Endothelial cell of umbilical vein (primary cell): Measurements from ENCODE around the gene ZNF48. TPM values are rescaled to one million over a fixed set of nuclear protein-coding genes. Genes with fewer than 3 reads are reported as not detected.

ENCODE experiments used
- BruUV-seq: library from RNA; stranded (reverse); fragments of 400-500 nt; replicated peaks from 2 replicates; lab custom pipeline; 2021; lab: Mats Ljungman, UMichigan
- CTCF ChIA-PET: fragments of 300-600, 350-600 bp; sonication (Branson Sonifier 250); formaldehyde crosslinking; loops from one replicate; lab custom pipeline; 2021; ENCODE audit warnings: antibody characterized with exemption, inconsistent platforms; lab: Charles Lee
- POLR2A ChIA-PET: fragments of 300-600, 350-600 bp; sonication (Branson Sonifier 250); formaldehyde crosslinking; loops from one replicate; lab custom pipeline; 2021; ENCODE audit warnings: antibody characterized with exemption, inconsistent platforms; lab: Charles Lee
- DNase-seq: peaks from one replicate; pipeline ENCODE4 v3.0.0-alpha.2; 2011; ENCODE audit warnings: low read depth, low spot score
- FAIRE-seq: peaks from 2 replicates; lab custom pipeline; 2011; peaks lifted over from hg19 to GRCh38; lab: Jason Lieb, UNC
- H2AFZ ChIP-seq: 2 replicates; pipeline ENCODE4 v1.6.0; 2012; ENCODE audit warnings: low read depth, low read length, control low read depth, inconsistent platforms
- H3K27ac ChIP-seq: 2 replicates; pipeline ENCODE4 v1.5.1; 2011; ENCODE audit warnings: low read depth, mild to moderate bottlenecking, control low read depth, low read length, moderate library complexity; ENCODE audit not compliant: insufficient read depth
- H3K27me3 ChIP-seq, 2 experiments: 2 replicates each; pipeline versions ENCODE4 v1.6.0 to v1.6.1; 2011; ENCODE audit warnings: low read length in 2 of 2, mixed read lengths in 1 of 2; ENCODE audit not compliant: control insufficient read depth in 2 of 2, insufficient read depth in 2 of 2
- H3K36me3 ChIP-seq, 2 experiments: 2 replicates in 1 of 2; 3 replicates in 1 of 2; pipeline ENCODE4 v1.5.1; 2011; ENCODE audit warnings: low read length in 2 of 2, mild to moderate bottlenecking in 1 of 2, moderate library complexity in 1 of 2; ENCODE audit not compliant: control insufficient read depth in 2 of 2, insufficient read depth in 2 of 2; ENCODE audit errors: extremely low read depth in 1 of 2
- H3K4me1 ChIP-seq: 3 replicates; pipeline ENCODE4 v1.5.1; 2011; ENCODE audit warnings: mild to moderate bottlenecking, low read length; ENCODE audit not compliant: control insufficient read depth, insufficient read depth; ENCODE audit errors: extremely low read depth
- H3K4me2 ChIP-seq: 2 replicates; pipeline ENCODE4 v1.6.1; 2011; ENCODE audit warnings: low read length, control low read depth, mixed read lengths; ENCODE audit not compliant: insufficient read depth
- H3K4me3 ChIP-seq, 3 experiments: fragments of 200-600 bp in 1 of 3; sonication (generic), shearing (Covaris generic) in 1 of 3; replicated peaks in 1 of 3; 2 replicates each; pipeline ENCODE4 v1.5.1; 2011 to 2016; ENCODE audit warnings: control low read depth in 3 of 3, low read length in 3 of 3, mild to moderate bottlenecking in 2 of 3, inconsistent platforms in 1 of 3, low read depth in 1 of 3, moderate library complexity in 1 of 3; ENCODE audit not compliant: insufficient read depth in 1 of 3
- H3K79me2 ChIP-seq: 2 replicates; pipeline ENCODE4 v1.6.0; 2012; ENCODE audit warnings: low read length, inconsistent platforms; ENCODE audit not compliant: control insufficient read depth, insufficient read depth
- H3K9ac ChIP-seq: replicated peaks from 2 replicates; pipeline ENCODE3; 2011; ENCODE audit warnings: low read length, control low read depth; ENCODE audit not compliant: insufficient read depth; ENCODE audit errors: extremely low read depth
- H3K9me1 ChIP-seq: replicated peaks from 3 replicates; pipeline ENCODE4 v1.6.0; 2011; ENCODE audit warnings: mild to moderate bottlenecking, low read length; ENCODE audit not compliant: control insufficient read depth, insufficient read depth; ENCODE audit errors: extremely low read depth
- H3K9me3 ChIP-seq: replicated peaks from 2 replicates; pipeline ENCODE4 v1.5.1; 2012; ENCODE audit warnings: low read length, inconsistent platforms; ENCODE audit not compliant: control insufficient read depth, insufficient read depth
- H4K20me1 ChIP-seq: replicated peaks from 2 replicates; pipeline ENCODE3; 2011; ENCODE audit warnings: mild to moderate bottlenecking, low read length; ENCODE audit not compliant: control insufficient read depth, insufficient read depth; ENCODE audit errors: extremely low read depth
- CTCF ChIP-seq, 2 donors: IDR thresholded peaks; 1 replicate in 1 of 2; 2 replicates in 1 of 2; pipeline ENCODE4 v1.5.1; 2011; ENCODE audit warnings: low read length in 2 of 2, mild to moderate bottlenecking in 2 of 2, moderate library complexity in 2 of 2, control low read depth in 1 of 2, inconsistent platforms in 1 of 2, low read depth in 1 of 2; ENCODE audit not compliant: insufficient read depth in 1 of 2; ENCODE audit errors: extremely low read depth in 1 of 2
- EZH2 ChIP-seq: IDR thresholded peaks from 2 replicates; pipeline ENCODE4 v1.6.1; 2012; ENCODE audit warnings: borderline replicate concordance, low read depth, mild to moderate bottlenecking, moderate library complexity, low read length, inconsistent platforms; ENCODE audit not compliant: severe bottlenecking
- FOS ChIP-seq: IDR thresholded peaks from 2 replicates; pipeline ENCODE4 v1.6.1; 2011; ENCODE audit warnings: mild to moderate bottlenecking, low read length, moderate library complexity, borderline replicate concordance; ENCODE audit not compliant: insufficient read depth
- GATA2 ChIP-seq: IDR thresholded peaks from 2 replicates; pipeline ENCODE4 v1.7.0; 2011; ENCODE audit warnings: low read depth, mild to moderate bottlenecking, moderate library complexity, mixed read lengths, low read length; ENCODE audit not compliant: insufficient read length, insufficient read depth
- JUN ChIP-seq: IDR thresholded peaks from 2 replicates; pipeline ENCODE4 v1.6.1; 2011; ENCODE audit warnings: borderline replicate concordance, low read depth; ENCODE audit not compliant: insufficient read length, insufficient read depth
- MAX ChIP-seq: IDR thresholded peaks from 2 replicates; pipeline ENCODE4 v1.6.1; 2011; ENCODE audit not compliant: insufficient read depth, insufficient read length
- MYC ChIP-seq: IDR thresholded peaks from one replicate; pipeline ENCODE4 v1.6.1; 2011; ENCODE audit warnings: mild to moderate bottlenecking, low read depth, low read length
- POLR2A ChIP-seq: IDR thresholded peaks from 2 replicates; pipeline ENCODE4 v1.6.1; 2012; ENCODE audit warnings: low read depth, mild to moderate bottlenecking, control low read depth, low read length
- POLR2AphosphoS5 ChIP-seq: IDR thresholded peaks from 2 replicates; pipeline ENCODE4 v1.6.1; 2012; ENCODE audit warnings: low read depth, mild to moderate bottlenecking, control low read depth, low read length, moderate library complexity; ENCODE audit not compliant: insufficient read depth
- dilution Hi-C: fragments of 300-500 bp; cut with MboI; formaldehyde crosslinking; loops from one replicate; pipeline ENCODE4 v1.15.0; 2019; ENCODE audit warnings: low sequenced_read_pairs; ENCODE audit not compliant: extremely low pct_ligation_motif_present
- intact Hi-C: fragments of 100-400 bp; cut with micrococcal nuclease; formaldehyde crosslinking; loops from one replicate; pipeline ENCODE4 v1.10.0; 2022
- polyA plus RNA-seq, 4 experiments: library from polyadenylated mRNA; depleted of rRNA in 3 of 4; stranded (reverse) in 3 of 4; unstranded in 1 of 4; fragments of >200 nt; gene quantifications; 2 replicates each; pipeline versions ENCODE4 v1.2.1 to v1.2.3, GENCODE V29; 2011 to 2012; ENCODE audit warnings: missing spikeins in 1 of 4
- total RNA-seq: library from RNA; stranded (reverse); gene quantifications from 2 replicates; pipeline ENCODE4 v1.2.3, GENCODE V29; 2021

The ZNF48 gene
- total and polyA plus RNA-seq, 2 donors (not counting 3 experiments of a cell fraction or from before 2014, with no cell fraction given): 15.3 to 16.1 TPM

DNA sequence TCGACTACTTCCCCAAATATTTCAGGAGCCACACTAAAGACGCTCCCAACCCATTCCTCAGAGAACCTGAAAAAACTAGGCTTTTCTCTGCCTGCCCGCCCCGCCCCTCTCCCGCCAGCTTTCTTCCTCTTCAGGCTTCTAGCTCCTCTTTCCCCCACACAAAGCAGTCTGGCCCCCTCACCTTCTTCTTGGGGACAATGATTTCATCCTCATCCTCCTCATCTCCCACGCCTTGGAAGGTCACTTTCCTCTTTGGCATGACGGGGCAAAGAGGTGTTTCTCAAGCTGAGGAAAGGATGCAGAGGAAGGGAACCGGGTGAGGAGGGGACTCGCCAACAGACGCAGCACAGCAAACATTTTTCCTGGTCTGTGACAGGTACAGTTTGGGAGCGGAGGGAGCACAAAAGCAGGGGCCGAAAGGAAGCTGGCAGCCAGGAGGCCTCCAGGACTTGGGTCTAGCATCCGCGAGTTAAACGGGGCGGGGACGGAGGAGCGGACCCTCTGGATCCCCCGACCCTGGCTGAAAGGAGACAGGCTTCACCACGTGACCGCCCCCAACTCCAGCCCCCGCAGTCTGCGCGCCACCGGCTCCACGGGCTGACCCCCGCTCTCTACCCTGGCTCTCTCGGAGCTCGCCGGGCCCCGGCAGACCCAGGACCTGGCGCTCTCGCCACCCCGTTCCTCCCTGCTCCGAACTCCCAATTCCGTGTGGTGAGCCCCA lies 40.6 kb upstream of the ZNF48 start:
- Histone ChIP-seq H3K9me3 (no peaks in the 10 kb centered on the region), H3K9me1 (no peaks in the 10 kb centered on the region), H3K27me3 (no peaks in the 10 kb centered on the region), H3K79me2 (peaks cover 19% of the 10 kb centered on the region), H3K4me2 (peak overlapping the region; percentile 83), H3K36me3 (peaks cover 6 to 34% of the 10 kb centered on the region in 2 experiments), H3K27ac (peak overlapping the region; percentile 95), H3K9ac (peak overlapping the region; percentile 96), H3K4me1 (peaks cover 32% of the 10 kb centered on the region), H3K4me3 (peak overlapping the region; percentile 65 to 84 (median 78)), H2AFZ (peak overlapping the region; percentile 52), H4K20me1 (no peaks in the 10 kb centered on the region)
- intact Hi-C loops: loop anchor here (1.0 kb wide), 2 partner anchors 19 to 46 kb away; no protein-coding TSS in a partner anchor
- FAIRE-seq (peak; percentile 12), DNase-seq (peak; percentile 58)
- no peak for TF ChIP-seq EZH2
- TF ChIP-seq POLR2A: no peak
- no peak for TF ChIP-seq CTCF (IDR thresholded peaks at IDR 0.05; ENCODE audit: extremely low read depth in 1 of 2, insufficient read depth in 1 of 2, low read depth in 1 of 2, low read length in 2 of 2)
- no peak for TF ChIP-seq MAX
- TF ChIP-seq POLR2AphosphoS5: no peak
- TF ChIP-seq JUN: no peak
- TF ChIP-seq MYC: no peak
- TF ChIP-seq GATA2: no peak
- TF ChIP-seq FOS: no peak
- CTCF ChIA-PET: interaction anchor here (0.7 to 2.5 kb wide), 8 partner anchors 10 to 262 kb away, joined by 3 to 12 read pairs (median 4); partner anchors contain the start of gene ZNF48
- BruUV-seq: TSS peak; percentile 32
- dilution Hi-C loops: no loop called here
- POLR2A ChIA-PET: interaction anchor here (0.6 kb wide), 1 partner anchor 16 kb away, joined by 3 read pairs; the partner anchor contains the start of gene TBC1D10B
